Hepatocyte (in vitro differentiated cells): ENCODE data around the gene ZNF81.

Source experiments
- EZH2 ChIP-seq: fragments of 200-600 bp; sonication (generic); IDR thresholded peaks from 2 replicates; pipeline ENCODE4 v1.6.1; 2016; ENCODE audit warnings: antibody characterized with exemption, mild to moderate bottlenecking, borderline replicate concordance
- TF ChIP-seq, protein P1 (sequence below): fragments of 200-600 bp; sonication (generic); IDR thresholded peaks from 2 replicates; pipeline ENCODE4 v1.5.1; 2016; ENCODE audit warnings: antibody characterized with exemption, mild to moderate bottlenecking; ENCODE audit not compliant: poor library complexity

DNA sequence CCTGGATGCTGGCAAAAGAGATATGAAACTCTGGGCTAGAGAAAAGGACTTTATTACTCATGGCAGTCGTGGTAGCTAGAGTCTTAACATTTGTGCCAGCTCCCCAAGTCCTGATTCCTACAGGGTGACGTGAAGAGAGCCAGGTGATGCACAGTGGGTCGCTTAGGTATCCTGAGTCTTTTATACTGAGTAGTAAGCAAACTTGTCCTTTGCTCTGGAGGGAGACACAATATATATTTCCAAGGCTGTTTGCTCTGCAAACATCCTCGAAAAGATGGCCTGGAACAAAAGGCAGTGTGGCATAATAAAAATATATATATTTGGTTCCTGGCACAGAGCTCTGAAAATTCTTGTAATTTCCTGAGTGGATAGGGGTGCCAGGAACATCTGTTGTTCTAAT lies 23.0 kb downstream of the ZNF81 start:
- TF ChIP-seq, protein P1, sequence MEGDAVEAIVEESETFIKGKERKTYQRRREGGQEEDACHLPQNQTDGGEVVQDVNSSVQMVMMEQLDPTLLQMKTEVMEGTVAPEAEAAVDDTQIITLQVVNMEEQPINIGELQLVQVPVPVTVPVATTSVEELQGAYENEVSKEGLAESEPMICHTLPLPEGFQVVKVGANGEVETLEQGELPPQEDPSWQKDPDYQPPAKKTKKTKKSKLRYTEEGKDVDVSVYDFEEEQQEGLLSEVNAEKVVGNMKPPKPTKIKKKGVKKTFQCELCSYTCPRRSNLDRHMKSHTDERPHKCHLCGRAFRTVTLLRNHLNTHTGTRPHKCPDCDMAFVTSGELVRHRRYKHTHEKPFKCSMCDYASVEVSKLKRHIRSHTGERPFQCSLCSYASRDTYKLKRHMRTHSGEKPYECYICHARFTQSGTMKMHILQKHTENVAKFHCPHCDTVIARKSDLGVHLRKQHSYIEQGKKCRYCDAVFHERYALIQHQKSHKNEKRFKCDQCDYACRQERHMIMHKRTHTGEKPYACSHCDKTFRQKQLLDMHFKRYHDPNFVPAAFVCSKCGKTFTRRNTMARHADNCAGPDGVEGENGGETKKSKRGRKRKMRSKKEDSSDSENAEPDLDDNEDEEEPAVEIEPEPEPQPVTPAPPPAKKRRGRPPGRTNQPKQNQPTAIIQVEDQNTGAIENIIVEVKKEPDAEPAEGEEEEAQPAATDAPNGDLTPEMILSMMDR, result no peak
- no peak for TF ChIP-seq EZH2
